A549 (cell line): Measurements from ENCODE around the gene TSC2. TPM values are rescaled to one million over a fixed set of nuclear protein-coding genes. Genes with fewer than 3 reads are reported as not detected.

Source experiments
- ATAC-seq, 2 experiments: fragments of 200-7000 bp in 1 of 2; fragments of >200 bp in 1 of 2; cut with Nextera tagmentation in 1 of 2; cut with Tn5 transposase in 1 of 2; 3 replicates each; pipeline versions ENCODE4 v1.8.0 to v1.9.1; 2018 to 2020; ENCODE audit warnings: mild to moderate bottlenecking in 1 of 2, moderate library complexity in 1 of 2
- CTCF ChIA-PET: fragments of 300-600 bp; sonication (Branson Sonifier 250); formaldehyde crosslinking; extraction: SDS; loops from one replicate; lab custom pipeline; 2021; ENCODE audit warnings: antibody characterized with exemption, inconsistent platforms; lab: Yijun Ruan, JAX
- POLR2A ChIA-PET: fragments of 350-600 bp; formaldehyde crosslinking; extraction: SDS; loops from one replicate; lab custom pipeline; 2021; ENCODE audit warnings: antibody characterized with exemption, inconsistent platforms; lab: Yijun Ruan, JAX
- DNase-seq, 2 experiments: peaks; one replicate each; pipeline versions ENCODE4 v3.0.0 to v3.0.0-alpha.2; 2011 to 2016; ENCODE audit warnings: low read depth in 1 of 2, low spot score in 1 of 2
- FAIRE-seq: peaks from 2 replicates; lab custom pipeline; 2011; peaks lifted over from hg19 to GRCh38; lab: Jason Lieb, UNC
- H3K27ac ChIP-seq, 2 experiments: fragments of >200 bp; sonication (Bioruptor Twin); formaldehyde crosslinking; 3 replicates each; pipeline ENCODE4 v1.5.1; 2016 to 2017
- H3K4me1 ChIP-seq: fragments of >200 bp; sonication (Bioruptor Twin); formaldehyde crosslinking; 3 replicates; pipeline ENCODE4 v1.6.1; 2016
- H3K4me2 ChIP-seq: fragments of >200 bp; sonication (Bioruptor Twin); formaldehyde crosslinking; 3 replicates; pipeline ENCODE4 v1.6.1; 2016
- H3K4me3 ChIP-seq: fragments of >200 bp; sonication (Bioruptor Twin); formaldehyde crosslinking; 3 replicates; pipeline ENCODE4 v1.5.1; 2016
- H3K9me3 ChIP-seq: fragments of >200 bp; sonication (Bioruptor Twin); formaldehyde crosslinking; 3 replicates; pipeline ENCODE4 v1.6.1; 2016
- BHLHE40 ChIP-seq: IDR thresholded peaks from 2 replicates; pipeline ENCODE4 v1.6.1; 2012; ENCODE audit warnings: low read depth, low read length, inconsistent platforms
- CBX2 ChIP-seq: fragments of 200-600 bp; sonication (generic); IDR thresholded peaks from 2 replicates; pipeline ENCODE4 v1.6.1; 2016; ENCODE audit warnings: low read depth, mild to moderate bottlenecking, borderline replicate concordance
- CEBPB ChIP-seq, 2 experiments: fragments of >200 bp in 1 of 2; sonication (Bioruptor Twin) in 1 of 2; formaldehyde crosslinking in 1 of 2; IDR thresholded peaks; 2 replicates each; pipeline ENCODE4 v1.6.1; 2012 to 2016
- CHD2 ChIP-seq: fragments of 150-350 bp; IDR thresholded peaks from 2 replicates; pipeline ENCODE4 v1.6.1; 2014; ENCODE audit warnings: low read length; ENCODE audit not compliant: partially characterized antibody
- EHF ChIP-seq: fragments of 250-450 bp; sonication (Bioruptor Pico); IDR thresholded peaks from 2 replicates; pipeline ENCODE4 v1.5.0; 2020; ENCODE audit warnings: mild to moderate bottlenecking
- HES2 ChIP-seq: fragments of >200 bp; sonication (Bioruptor Twin); formaldehyde crosslinking; IDR thresholded peaks from 2 replicates; pipeline ENCODE4 v1.6.1; 2016
- HMGXB4 ChIP-seq: fragments of 250-450 bp; sonication (Bioruptor Pico); IDR thresholded peaks from 2 replicates; pipeline ENCODE4 v1.5.0; 2021; ENCODE audit warnings: mild to moderate bottlenecking, moderate library complexity, borderline replicate concordance
- HOXA7 ChIP-seq: fragments of 250-450 bp; sonication (Bioruptor Pico); IDR thresholded peaks from 2 replicates; pipeline ENCODE4 v1.5.0; 2020; ENCODE audit warnings: mild to moderate bottlenecking, moderate library complexity
- HOXB13 ChIP-seq: fragments of 250-450 bp; sonication (Bioruptor Pico); IDR thresholded peaks from 2 replicates; pipeline ENCODE4 v1.5.0; 2020; ENCODE audit warnings: low read depth, mild to moderate bottlenecking, moderate library complexity
- JUN ChIP-seq, 2 experiments: fragments of >200 bp; sonication (Bioruptor Twin); formaldehyde crosslinking; IDR thresholded peaks; 2 replicates in 1 of 2; 3 replicates in 1 of 2; pipeline ENCODE4 v1.6.1; 2016 to 2017
- JUNB ChIP-seq: fragments of >200 bp; sonication (Bioruptor Twin); formaldehyde crosslinking; IDR thresholded peaks from 2 replicates; pipeline ENCODE4 v1.6.1; 2016
- KDM1A ChIP-seq: fragments of 200-600 bp; sonication (generic); IDR thresholded peaks from 2 replicates; pipeline ENCODE4 v1.6.1; 2016; ENCODE audit warnings: low read depth, mild to moderate bottlenecking
- MYC ChIP-seq: IDR thresholded peaks from 2 replicates; pipeline ENCODE4 v1.6.1; 2012; ENCODE audit warnings: mild to moderate bottlenecking, inconsistent platforms, low read length, improper control_type of control experiment, borderline replicate concordance
- RCOR1 ChIP-seq: fragments of 150-350 bp; IDR thresholded peaks from 2 replicates; pipeline ENCODE4 v1.6.1; 2014; ENCODE audit warnings: antibody characterized with exemption, low read length, low read depth
- RNF2 ChIP-seq: fragments of 200-600 bp; sonication (generic); IDR thresholded peaks from 2 replicates; pipeline ENCODE4 v1.6.1; 2016; ENCODE audit warnings: low read depth, mild to moderate bottlenecking, antibody characterized with exemption, moderate library complexity, borderline replicate concordance
- SREBF2 ChIP-seq: fragments of 450-650 bp; IDR thresholded peaks from 2 replicates; pipeline ENCODE4 v1.6.1; 2014; ENCODE audit warnings: mild to moderate bottlenecking, moderate library complexity
- TP53 ChIP-seq: fragments of 250-450 bp; sonication (Bioruptor Pico); IDR thresholded peaks from 2 replicates; pipeline ENCODE4 v1.5.0; 2021; ENCODE audit warnings: mild to moderate bottlenecking, moderate library complexity
- ZC3H11A ChIP-seq: fragments of 450-650 bp; IDR thresholded peaks from 2 replicates; pipeline ENCODE4 v1.6.1; 2014; ENCODE audit warnings: antibody characterized with exemption, mild to moderate bottlenecking
- ZNF302 ChIP-seq: fragments of 250-450 bp; sonication (Bioruptor Pico); IDR thresholded peaks from 2 replicates; pipeline ENCODE4 v1.9.0; 2021; ENCODE audit warnings: inconsistent platforms, mild to moderate bottlenecking, moderate library complexity
- WGBS: methylation state at CpG from one replicate; pipeline ENCODE4 v1.1.6; 2017; ENCODE audit errors: missing lambda C conversion rate; 5-methylcytosine and 5-hydroxymethylcytosine counted together
- polyA plus RNA-seq, 4 experiments: library from polyadenylated mRNA; depleted of rRNA in 3 of 4; stranded (reverse); fragments of >200 nt; fragmentation: RNase III in 1 of 4; extraction: RNeasy Plus Mini Kit Qiagen cat#74134 plus additional on column Dnase treatment in 1 of 4; gene quantifications; 2 replicates in 3 of 4; 3 replicates in 1 of 4; pipeline ENCODE4 v1.2.3, GENCODE V29; 2011 to 2017
- TF ChIP-seq, protein P1 (sequence below): fragments of >200 bp; sonication (Bioruptor Twin); formaldehyde crosslinking; IDR thresholded peaks from 3 replicates; pipeline ENCODE4 v1.5.1; 2016
- TF ChIP-seq, protein P2 (sequence below): fragments of >200 bp; sonication (Bioruptor Twin); formaldehyde crosslinking; IDR thresholded peaks from 3 replicates; pipeline ENCODE4 v1.6.1; 2016

TSC2 gene
- polyA plus RNA-seq, 2 of the 4 experiments (the other 2 are of a cell fraction) = 32.6 to 47.3 TPM

- ChIA-PET CTCF (interaction anchor here (0.6 to 2.3 kb wide), 12 partner anchors 9 to 218 kb away, joined by 3 to 15 read pairs (median 6); partner anchors contain the start of gene NHERF2), POLR2A (interaction anchor here (1.1 to 2.3 kb wide), 2 partner anchors 51 to 140 kb away, joined by 4 to 9 read pairs; partner anchors contain the start of genes RPS2 and TRAF7)
- DNase-seq (no peak), ATAC-seq (no peak; a peak in 2 of 6 replicates), FAIRE-seq (no peak)
- H3K9me3 ChIP-seq = no peaks in the 10 kb centered on the region
- TF ChIP-seq HMGXB4 (CRISPR knock-in tag) (no peak), HES2 (no peak), HOXB13 (CRISPR knock-in tag) (0 out of 2 replicates have a peak, but pooled peaks have one; percentile 47), HOXA7 (CRISPR knock-in tag) (0 out of 2 replicates have a peak, but pooled peaks have one; percentile 36), EHF (CRISPR knock-in tag) (peak; percentile 86), CHD2 (no peak), MYC (no peak), ZNF302 (peak; percentile 58; the same call in 1 of the 2 replicates), TP53 (CRISPR knock-in tag) (no peak)
- WGBS = 54% methylated on average over 7 of the region's 7 CpGs
- peak overlapping the region; percentile 74 for H3K4me2 ChIP-seq
- H3K27ac ChIP-seq = peak overlapping the region; percentile 93 to 94
- H3K4me3 ChIP-seq = 0 out of 3 replicates have a peak overlapping the region, but pooled peaks have one; percentile 8
- peaks cover 29% of the 10 kb centered on the region for H3K4me1 ChIP-seq
Measured at GRCh38 chr16:2015947-2016208, 31.9 kb upstream of the TSC2 start.

DNA sequence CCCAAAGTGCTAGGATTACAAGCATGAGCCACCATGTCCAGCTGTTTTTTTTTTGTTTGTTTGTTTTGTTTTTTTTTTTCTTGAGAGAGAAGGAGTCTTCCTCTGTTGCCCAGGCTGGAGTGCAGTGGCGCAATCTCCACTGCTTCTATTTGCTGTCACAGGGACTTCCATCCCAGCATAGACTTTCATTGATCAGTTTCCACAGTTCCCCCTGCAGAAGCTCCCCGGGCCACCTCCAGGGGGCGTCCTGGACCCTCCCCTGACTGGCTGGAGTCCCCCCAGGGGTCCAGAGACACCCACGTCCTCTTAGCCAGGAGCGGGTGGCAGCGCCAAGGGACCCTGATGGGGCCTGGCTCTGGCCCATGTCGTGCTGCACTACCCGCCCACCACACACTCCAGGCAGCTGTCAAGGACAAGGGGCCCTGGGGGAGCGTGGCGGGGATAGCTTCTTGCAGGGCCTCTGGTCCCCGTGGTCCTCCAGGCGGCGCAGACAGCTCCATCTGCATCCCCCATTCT, 31.3 kb upstream of the TSC2 start:
- DNase-seq (no peak), ATAC-seq (peak; percentile 3; a peak in 2 of 6 replicates), FAIRE-seq (no peak)
- H3K4me3 ChIP-seq = no peak overlapping the region
- WGBS = 69% methylated on average over 9 of the region's 13 CpGs
- POLR2A ChIA-PET = interaction anchor here (2.3 kb wide), 1 partner anchor 139 kb away, joined by 9 read pairs; the partner anchor contains the start of gene TRAF7
- TF ChIP-seq, protein P1, sequence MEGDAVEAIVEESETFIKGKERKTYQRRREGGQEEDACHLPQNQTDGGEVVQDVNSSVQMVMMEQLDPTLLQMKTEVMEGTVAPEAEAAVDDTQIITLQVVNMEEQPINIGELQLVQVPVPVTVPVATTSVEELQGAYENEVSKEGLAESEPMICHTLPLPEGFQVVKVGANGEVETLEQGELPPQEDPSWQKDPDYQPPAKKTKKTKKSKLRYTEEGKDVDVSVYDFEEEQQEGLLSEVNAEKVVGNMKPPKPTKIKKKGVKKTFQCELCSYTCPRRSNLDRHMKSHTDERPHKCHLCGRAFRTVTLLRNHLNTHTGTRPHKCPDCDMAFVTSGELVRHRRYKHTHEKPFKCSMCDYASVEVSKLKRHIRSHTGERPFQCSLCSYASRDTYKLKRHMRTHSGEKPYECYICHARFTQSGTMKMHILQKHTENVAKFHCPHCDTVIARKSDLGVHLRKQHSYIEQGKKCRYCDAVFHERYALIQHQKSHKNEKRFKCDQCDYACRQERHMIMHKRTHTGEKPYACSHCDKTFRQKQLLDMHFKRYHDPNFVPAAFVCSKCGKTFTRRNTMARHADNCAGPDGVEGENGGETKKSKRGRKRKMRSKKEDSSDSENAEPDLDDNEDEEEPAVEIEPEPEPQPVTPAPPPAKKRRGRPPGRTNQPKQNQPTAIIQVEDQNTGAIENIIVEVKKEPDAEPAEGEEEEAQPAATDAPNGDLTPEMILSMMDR = peak; percentile 42
- TF ChIP-seq CEBPB (IDR thresholded peaks at IDR 0.05) (peak; percentile 32 to 64; a peak in 1 of 4 replicates), JUNB (no peak)
- H3K9me3 ChIP-seq = no peaks in the 10 kb centered on the region
- H3K27ac ChIP-seq = peak overlapping the region; percentile 93 to 94
- CTCF ChIA-PET = interaction anchor here (0.6 to 2.3 kb wide), 17 partner anchors 9 to 217 kb away, joined by 3 to 15 read pairs (median 4); partner anchors contain the start of genes NHERF2, NTHL1 and TSC2
- peak overlapping the region; percentile 74 for H3K4me2 ChIP-seq
- H3K4me1 ChIP-seq = peaks cover 28% of the 10 kb centered on the region

DNA sequence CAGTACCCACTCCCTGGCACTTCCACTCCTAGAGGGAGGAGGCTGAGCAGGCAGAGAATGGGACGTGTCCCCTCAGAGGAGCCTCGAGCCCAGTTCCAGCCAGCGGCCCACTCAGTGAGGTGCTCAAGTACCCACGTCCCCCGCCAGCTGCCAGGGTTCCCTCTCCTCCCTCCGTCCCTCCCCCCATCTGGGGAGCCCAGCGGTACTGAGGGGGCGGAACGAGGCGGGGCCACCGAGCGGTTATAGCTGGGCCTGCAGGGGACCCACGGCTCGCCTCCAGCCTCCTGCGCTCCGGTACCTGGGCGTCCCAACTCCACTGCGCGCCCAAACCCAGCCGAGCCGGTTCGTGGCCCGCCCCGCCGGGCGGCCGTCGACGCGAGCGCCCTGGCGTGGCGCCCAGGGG, 28.3 kb upstream of the TSC2 start, which contains the start of gene NPW:
Gene NPW, plus strand, starts transcription at position 268 of the 403 bp plus-strand sequence.
- Histone ChIP-seq H3K27ac (peak within 1 kb of the TSS in 1 of 2 experiments; percentile 36; a peak in 1 of 6 replicates), H3K4me2 (no peak within 1 kb of the TSS), H3K4me1 (peaks cover 44% of the 10 kb centered on the region), H3K4me3 (no peak within 1 kb of the TSS), H3K9me3 (no peaks in the 10 kb centered on the region)
- 84% methylated on average over 17 of the region's 33 CpGs for WGBS
- no peak for DNase-seq
- ChIA-PET CTCF (interaction anchor here (1.4 to 2.4 kb wide), 3 partner anchors 16 to 121 kb away, joined by 3 to 17 read pairs (median 11); no protein-coding TSS in a partner anchor), POLR2A (interaction anchor here (1.3 kb wide), 1 partner anchor 136 kb away, joined by 3 read pairs; the partner anchor contains the start of gene TRAF7)
- no peak for FAIRE-seq
- TF ChIP-seq MYC = no peak
- no peak for TF ChIP-seq CBX2
- TF ChIP-seq HMGXB4 (CRISPR knock-in tag) = no peak
- TF ChIP-seq ZC3H11A = no peak
- TF ChIP-seq BHLHE40 = no peak
- no peak for TF ChIP-seq RCOR1
- no peak for TF ChIP-seq CEBPB (IDR thresholded peaks at IDR 0.05)
- TF ChIP-seq SREBF2 = no peak
- TF ChIP-seq HOXB13 (CRISPR knock-in tag) = no peak
- TF ChIP-seq KDM1A = no peak
- TF ChIP-seq JUN (IDR thresholded peaks at IDR 0.05) = no peak
- TF ChIP-seq RNF2 = no peak
- TF ChIP-seq, protein P2, sequence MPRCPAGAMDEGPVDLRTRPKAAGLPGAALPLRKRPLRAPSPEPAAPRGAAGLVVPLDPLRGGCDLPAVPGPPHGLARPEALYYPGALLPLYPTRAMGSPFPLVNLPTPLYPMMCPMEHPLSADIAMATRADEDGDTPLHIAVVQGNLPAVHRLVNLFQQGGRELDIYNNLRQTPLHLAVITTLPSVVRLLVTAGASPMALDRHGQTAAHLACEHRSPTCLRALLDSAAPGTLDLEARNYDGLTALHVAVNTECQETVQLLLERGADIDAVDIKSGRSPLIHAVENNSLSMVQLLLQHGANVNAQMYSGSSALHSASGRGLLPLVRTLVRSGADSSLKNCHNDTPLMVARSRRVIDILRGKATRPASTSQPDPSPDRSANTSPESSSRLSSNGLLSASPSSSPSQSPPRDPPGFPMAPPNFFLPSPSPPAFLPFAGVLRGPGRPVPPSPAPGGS = no peak
- ATAC-seq = no peak
